DOHH2 (cell line): ENCODE measurements around the gene SEC61A1.

Experiments used
- H3F3A ChIP-seq: fragments of 200-600 bp; sonication (generic), shearing (Covaris generic); 2 replicates; pipeline ENCODE4 v1.6.0; 2016; ENCODE audit warnings: antibody characterized with exemption, mild to moderate bottlenecking; ENCODE audit not compliant: control insufficient read depth, insufficient read depth
- H3K27ac ChIP-seq: fragments of 200-600 bp; sonication (generic); 2 replicates; pipeline ENCODE4 v1.5.1; 2014; ENCODE audit warnings: low read depth, mild to moderate bottlenecking, low read length, moderate library complexity
- H3K27me3 ChIP-seq: fragments of 200-600 bp; sonication (generic); 2 replicates; pipeline ENCODE4 v1.6.1; 2014; ENCODE audit warnings: mild to moderate bottlenecking, low read length, mixed read lengths; ENCODE audit not compliant: control insufficient read depth
- H3K36me3 ChIP-seq: fragments of 200-600 bp; sonication (generic); 2 replicates; pipeline ENCODE4 v1.6.1; 2014; ENCODE audit warnings: mild to moderate bottlenecking, low read length, moderate library complexity, mixed read lengths; ENCODE audit not compliant: control insufficient read depth
- H3K4me1 ChIP-seq: fragments of 200-600 bp; sonication (generic); 2 replicates; pipeline ENCODE4 v1.6.1; 2014; ENCODE audit warnings: mild to moderate bottlenecking, low read length, mixed read lengths; ENCODE audit not compliant: control insufficient read depth
- H3K4me2 ChIP-seq: fragments of 200-600 bp; sonication (generic); 2 replicates; pipeline ENCODE4 v1.6.0; 2014; ENCODE audit warnings: mild to moderate bottlenecking, low read length, moderate library complexity
- H3K4me3 ChIP-seq: fragments of 200-600 bp; sonication (generic); 2 replicates; pipeline ENCODE4 v1.5.1; 2014; ENCODE audit warnings: mild to moderate bottlenecking, low read length, mixed read lengths
- H3K79me2 ChIP-seq: fragments of 200-600 bp; sonication (generic); 2 replicates; pipeline ENCODE4 v1.6.1; 2014; ENCODE audit warnings: mild to moderate bottlenecking, low read length, mixed read lengths; ENCODE audit not compliant: control insufficient read depth
- H3K9me2 ChIP-seq: fragments of 200-600 bp; sonication (generic); replicated peaks from 2 replicates; pipeline ENCODE4 v1.6.1; 2014; ENCODE audit warnings: mild to moderate bottlenecking, low read length, mixed read lengths; ENCODE audit not compliant: control insufficient read depth
- H3K9me3 ChIP-seq: fragments of 200-600 bp; sonication (generic); 2 replicates; pipeline ENCODE4 v1.6.1; 2014; ENCODE audit warnings: antibody characterized with exemption, low read length, mixed read lengths; ENCODE audit not compliant: control insufficient read depth, insufficient read depth
- H4K20me1 ChIP-seq: fragments of 200-600 bp; sonication (generic); 2 replicates; pipeline ENCODE4 v1.6.0; 2014; ENCODE audit warnings: low read depth, mild to moderate bottlenecking, antibody characterized with exemption, low read length, moderate library complexity; ENCODE audit not compliant: control insufficient read depth, insufficient read depth
- CTCF ChIP-seq: fragments of 200-600 bp; sonication (generic); IDR thresholded peaks from one replicate; pipeline ENCODE4 v1.5.1; 2014; ENCODE audit warnings: antibody characterized with exemption, mild to moderate bottlenecking, low read depth, low read length; ENCODE audit not compliant: poor library complexity, severe bottlenecking
- EZH2phosphoT487 ChIP-seq: fragments of 200-600 bp; sonication (generic); IDR thresholded peaks from 2 replicates; pipeline ENCODE4 v1.6.1; 2017; ENCODE audit warnings: borderline replicate concordance, mild to moderate bottlenecking, antibody characterized with exemption, low read length, moderate library complexity, mixed read lengths

SEC61A1 gene

GRCh38 chr3:128056258-128056657 lies 4.0 kb downstream of the SEC61A1 start:
- no peaks in the 10 kb centered on the region for H3K9me3 ChIP-seq
- H3K9me2 ChIP-seq: no peaks in the 10 kb centered on the region
- H3F3A ChIP-seq: no peaks in the 10 kb centered on the region; the same call in 1 of the 2 replicates
- H3K27me3 ChIP-seq: no peaks in the 10 kb centered on the region
- H3K27ac ChIP-seq: no peak overlapping the region
- no peak overlapping the region for H3K4me2 ChIP-seq
- peaks cover 84% of the 10 kb centered on the region for H3K36me3 ChIP-seq
- H3K79me2 ChIP-seq: peaks cover 55% of the 10 kb centered on the region
- TF ChIP-seq EZH2phosphoT487: no peak
- no peak for TF ChIP-seq CTCF
- H4K20me1 ChIP-seq: peaks cover 8% of the 10 kb centered on the region; the same call in 1 of the 2 replicates
- peaks cover 28% of the 10 kb centered on the region for H3K4me1 ChIP-seq
- H3K4me3 ChIP-seq: no peak overlapping the region

DNA sequence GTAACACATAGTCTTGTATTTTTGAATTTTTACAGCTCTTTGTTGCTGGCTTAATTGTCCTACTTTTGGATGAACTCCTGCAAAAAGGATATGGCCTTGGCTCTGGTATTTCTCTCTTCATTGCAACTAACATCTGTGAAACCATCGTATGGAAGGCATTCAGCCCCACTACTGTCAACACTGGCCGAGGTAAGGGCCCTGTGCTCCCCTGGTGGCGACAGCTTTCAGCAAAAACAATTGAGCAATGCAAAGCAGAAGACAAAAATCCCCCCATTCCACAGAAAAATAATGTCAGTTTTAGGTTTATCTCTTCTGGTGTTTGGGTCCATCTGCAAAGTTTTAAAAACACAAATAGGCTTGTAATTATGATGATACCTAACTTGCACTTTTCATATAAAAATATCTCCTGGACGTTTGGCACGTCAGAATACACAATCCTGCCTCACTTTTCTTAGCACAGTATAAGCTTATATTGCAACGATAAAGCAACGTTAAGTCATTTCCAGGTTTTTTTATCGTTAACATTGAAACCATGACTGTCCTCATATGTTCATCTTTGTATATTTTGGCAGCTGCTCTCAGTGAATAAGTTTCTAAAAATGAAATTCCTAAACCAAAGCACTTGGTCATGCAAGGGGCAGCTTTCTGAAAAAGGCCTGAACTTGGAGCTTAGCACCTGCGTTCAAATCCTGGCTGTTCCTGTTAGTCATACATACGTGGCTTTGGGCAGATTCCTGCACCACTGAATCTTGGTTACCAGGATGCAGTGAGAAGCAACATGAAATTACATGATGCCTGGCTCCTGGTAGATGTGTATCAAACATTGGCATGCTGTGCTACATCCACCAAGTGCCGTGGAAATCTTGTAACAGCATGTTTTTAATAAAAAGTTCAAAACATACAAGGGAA lies 8.5 kb downstream of the SEC61A1 start:
- H3K36me3 ChIP-seq: peaks cover 92% of the 10 kb centered on the region
- no peaks in the 10 kb centered on the region for H3K27me3 ChIP-seq
- no peak overlapping the region for H3K4me2 ChIP-seq
- H3K79me2 ChIP-seq: peaks cover 28% of the 10 kb centered on the region
- H3K27ac ChIP-seq: no peak overlapping the region
- H3K9me3 ChIP-seq: no peaks in the 10 kb centered on the region
- H3K4me1 ChIP-seq: peaks cover under 1% of the 10 kb centered on the region; the same call in 1 of the 2 replicates
- H3F3A ChIP-seq: 0 out of 2 replicates have a peak, but pooled peaks cover 12% of the 10 kb centered on the region
- no peak for TF ChIP-seq EZH2phosphoT487
- TF ChIP-seq CTCF: no peak
- H3K4me3 ChIP-seq: no peak overlapping the region
- H3K9me2 ChIP-seq: no peaks in the 10 kb centered on the region
- peaks cover 8% of the 10 kb centered on the region; the same call in 1 of the 2 replicates for H4K20me1 ChIP-seq

DNA sequence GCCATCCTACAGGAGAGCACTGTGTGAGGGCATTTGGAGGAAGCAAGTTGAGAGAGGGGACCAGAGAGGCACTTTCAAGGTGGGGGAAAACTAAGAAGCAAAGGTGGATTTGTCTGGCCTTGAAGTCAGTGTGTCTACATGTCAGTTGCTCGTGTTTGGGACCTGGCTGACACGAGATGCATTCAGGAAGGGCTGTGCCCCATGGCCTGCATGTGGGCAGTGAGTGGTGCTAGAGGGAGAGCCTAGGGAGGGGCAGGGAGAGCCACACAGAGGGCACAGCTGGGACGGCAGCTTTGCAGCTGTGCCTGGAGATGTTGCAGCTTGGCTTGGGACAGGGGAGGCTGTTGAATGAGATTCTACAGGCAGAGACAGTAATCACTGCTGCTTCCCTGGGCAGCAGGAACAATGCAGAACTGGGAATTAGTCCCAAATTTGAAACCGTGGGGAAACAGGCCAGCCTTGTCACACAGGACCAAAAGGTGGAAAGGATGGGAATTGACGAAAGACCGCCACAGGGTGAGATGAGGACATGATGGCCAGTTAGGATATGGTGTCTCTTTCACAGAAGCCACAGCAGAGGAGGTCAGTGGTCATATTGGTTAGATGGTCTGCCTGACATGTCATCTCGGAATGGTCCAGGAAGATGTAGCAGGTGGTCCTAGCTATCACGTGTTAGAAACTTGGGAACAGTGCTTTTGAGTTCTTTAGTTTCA lies 10.0 kb downstream of the SEC61A1 start:
- Histone ChIP-seq H3K27ac (no peak overlapping the region), H3K4me2 (no peak overlapping the region), H3K9me3 (no peaks in the 10 kb centered on the region), H3K4me1 (no peaks in the 10 kb centered on the region), H3K9me2 (no peaks in the 10 kb centered on the region), H3K79me2 (peaks cover 16% of the 10 kb centered on the region), H4K20me1 (peaks cover 10% of the 10 kb centered on the region; the same call in 1 of the 2 replicates), H3K27me3 (no peaks in the 10 kb centered on the region), H3K36me3 (peaks cover 94% of the 10 kb centered on the region), H3K4me3 (no peak overlapping the region), H3F3A (peaks cover 16% of the 10 kb centered on the region; the same call in 1 of the 2 replicates)
- TF ChIP-seq CTCF (no peak), EZH2phosphoT487 (no peak)
